Kidney epithelial cell (primary cell): Measurements from ENCODE around the gene SEC61A2. TPM values are rescaled to one million over a fixed set of nuclear protein-coding genes. Genes with fewer than 3 reads are reported as not detected.

Experiments
- DNase-seq: peaks from one replicate; pipeline ENCODE4 v3.0.0-alpha.2; 2010; ENCODE audit warnings: low read depth
- H3K27me3 ChIP-seq: 2 replicates; pipeline ENCODE4 v1.6.0; 2011; ENCODE audit warnings: low read length; ENCODE audit not compliant: control insufficient read depth, insufficient read depth
- H3K36me3 ChIP-seq: 2 replicates; pipeline ENCODE4 v1.5.1; 2011; ENCODE audit warnings: low read length; ENCODE audit not compliant: control insufficient read depth, insufficient read depth
- H3K4me3 ChIP-seq: 2 replicates; pipeline ENCODE4 v1.5.1; 2011; ENCODE audit warnings: low read depth, mild to moderate bottlenecking, control low read depth, low read length
- CTCF ChIP-seq: IDR thresholded peaks from 2 replicates; pipeline ENCODE4 v1.5.1; 2011; ENCODE audit warnings: mild to moderate bottlenecking, moderate library complexity, low read length, control low read depth, inconsistent platforms; ENCODE audit not compliant: insufficient read depth, poor library complexity, severe bottlenecking
- total RNA-seq: library from RNA; depleted of rRNA; stranded (reverse); fragments of >200 nt; gene quantifications from 2 replicates; pipeline ENCODE4 v1.2.3, GENCODE V29; 2015

The SEC61A2 gene
- total RNA-seq, 1 donor from 2014 or later = 7.6 TPM

GRCh38 chr10:12180221-12180974, 50.9 kb downstream of the SEC61A2 start:
- DNase-seq = no peak
- H3K36me3 ChIP-seq = peaks cover 1% of the 10 kb centered on the region
- no peaks in the 10 kb centered on the region for H3K27me3 ChIP-seq
- no peak overlapping the region for H3K4me3 ChIP-seq
- TF ChIP-seq CTCF = no peak

- no peak for TF ChIP-seq CTCF
- Histone ChIP-seq H3K27me3 (no peaks in the 10 kb centered on the region), H3K36me3 (peaks cover 1% of the 10 kb centered on the region), H3K4me3 (no peak overlapping the region)
- no peak for DNase-seq
Observed at GRCh38 chr10:12181065-12181775, 51.7 kb downstream of the SEC61A2 start.

GRCh38 chr10:12184165-12184564, 54.7 kb downstream of the SEC61A2 start:
- H3K27me3 ChIP-seq = no peaks in the 10 kb centered on the region
- no peak for DNase-seq
- peaks cover 1% of the 10 kb centered on the region for H3K36me3 ChIP-seq
- TF ChIP-seq CTCF = no peak
- H3K4me3 ChIP-seq = no peak overlapping the region

- Histone ChIP-seq H3K4me3 (no peak overlapping the region), H3K27me3 (no peaks in the 10 kb centered on the region), H3K36me3 (peaks cover 1% of the 10 kb centered on the region)
- DNase-seq = no peak
- no peak for TF ChIP-seq CTCF
Observed at GRCh38 chr10:12186323-12186722, 56.8 kb downstream of the SEC61A2 start.

GRCh38 chr10:12187321-12187905, 57.9 kb downstream of the SEC61A2 start:
- Histone ChIP-seq H3K36me3 (no peaks in the 10 kb centered on the region), H3K4me3 (no peak overlapping the region), H3K27me3 (no peaks in the 10 kb centered on the region)
- no peak for TF ChIP-seq CTCF
- DNase-seq = no peak
